GM19238 (cell line): ENCODE measurements around the gene SF3B3.
A peak's percentile ranks its signal among the peaks of the same experiment; 100 is the strongest.
"Not testable (repeated sequence)": the region's sequence is repeated elsewhere in the genome, so short reads cannot be mapped to it uniquely, and the experiment has no call there.

Experiments
- DNase-seq: peaks from one replicate; pipeline ENCODE4 v3.0.0; 2011; ENCODE audit warnings: low spot score; ENCODE audit not compliant: insufficient read length

SF3B3 gene

DNA sequence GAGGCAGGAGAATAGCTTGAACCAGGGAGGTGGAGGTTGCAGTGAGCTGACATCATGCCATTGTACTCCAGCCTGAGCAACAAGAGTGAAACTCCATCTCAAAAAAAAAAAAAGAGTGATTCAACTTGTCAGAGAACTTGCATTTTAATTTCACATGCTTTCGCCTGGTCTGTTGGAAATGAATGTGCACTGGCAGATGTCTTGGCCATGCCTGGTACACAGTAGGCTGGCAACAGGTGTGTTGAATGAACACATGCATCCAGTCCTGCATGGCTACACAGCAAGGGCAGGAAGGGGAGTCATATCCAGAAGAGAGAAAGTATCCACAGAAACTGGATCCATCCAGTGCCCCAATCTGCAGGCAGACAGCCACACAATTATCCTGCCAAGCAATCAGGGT, 11.8 kb upstream of the SF3B3 start:
- no peak for DNase-seq

DNA sequence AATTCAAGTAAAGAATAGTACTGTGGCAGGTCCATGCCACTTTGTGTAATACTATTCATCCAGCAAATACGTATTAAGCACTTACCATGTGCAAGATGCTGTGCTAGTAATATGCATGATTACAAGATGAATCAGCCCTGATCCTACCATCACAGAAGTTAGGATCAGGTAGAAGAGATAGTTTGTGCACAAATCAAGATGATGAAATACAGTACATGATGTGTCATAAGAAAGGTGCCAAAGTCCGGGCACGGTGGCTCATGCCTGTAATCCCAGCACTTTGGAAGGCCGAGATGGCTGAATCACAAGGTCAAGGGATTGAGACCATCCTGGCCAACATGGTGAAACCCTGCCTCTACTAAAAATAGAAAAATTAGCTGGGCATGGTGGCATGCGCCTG, 11.2 kb upstream of the SF3B3 start:
- DNase-seq = no peak

DNA sequence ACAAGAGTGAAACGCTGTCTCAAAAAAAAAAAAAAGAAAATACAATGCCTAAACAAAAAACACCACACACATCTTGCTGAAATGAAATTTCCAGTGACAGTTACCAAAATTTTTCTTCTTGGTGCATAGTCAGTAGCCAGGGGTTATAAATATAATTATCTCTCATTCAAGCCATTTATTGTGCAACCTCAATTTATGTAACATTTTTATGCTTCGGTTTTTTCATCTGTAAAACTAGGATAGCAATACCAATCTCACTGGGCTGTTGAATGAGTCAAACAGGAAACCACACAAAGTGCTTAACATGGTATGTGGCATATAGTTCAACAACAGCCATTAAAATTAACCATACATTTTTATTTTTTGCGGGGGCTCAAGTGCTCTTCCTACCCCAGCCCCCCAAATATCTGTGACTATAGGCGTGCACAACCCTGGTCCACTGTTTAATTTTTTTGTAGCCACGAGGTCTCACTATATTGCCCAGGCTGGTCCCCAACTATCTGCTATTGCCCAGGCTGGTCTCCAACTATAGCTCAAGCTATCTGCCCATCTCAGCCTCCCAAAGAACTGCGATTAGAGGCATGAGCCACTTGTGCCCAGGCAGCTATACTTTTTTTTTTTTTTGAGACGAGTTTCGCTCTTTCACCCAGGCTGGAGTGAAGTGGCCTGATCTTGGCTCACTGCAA, 2.9 kb upstream of the SF3B3 start:
- DNase-seq = no peak

DNA sequence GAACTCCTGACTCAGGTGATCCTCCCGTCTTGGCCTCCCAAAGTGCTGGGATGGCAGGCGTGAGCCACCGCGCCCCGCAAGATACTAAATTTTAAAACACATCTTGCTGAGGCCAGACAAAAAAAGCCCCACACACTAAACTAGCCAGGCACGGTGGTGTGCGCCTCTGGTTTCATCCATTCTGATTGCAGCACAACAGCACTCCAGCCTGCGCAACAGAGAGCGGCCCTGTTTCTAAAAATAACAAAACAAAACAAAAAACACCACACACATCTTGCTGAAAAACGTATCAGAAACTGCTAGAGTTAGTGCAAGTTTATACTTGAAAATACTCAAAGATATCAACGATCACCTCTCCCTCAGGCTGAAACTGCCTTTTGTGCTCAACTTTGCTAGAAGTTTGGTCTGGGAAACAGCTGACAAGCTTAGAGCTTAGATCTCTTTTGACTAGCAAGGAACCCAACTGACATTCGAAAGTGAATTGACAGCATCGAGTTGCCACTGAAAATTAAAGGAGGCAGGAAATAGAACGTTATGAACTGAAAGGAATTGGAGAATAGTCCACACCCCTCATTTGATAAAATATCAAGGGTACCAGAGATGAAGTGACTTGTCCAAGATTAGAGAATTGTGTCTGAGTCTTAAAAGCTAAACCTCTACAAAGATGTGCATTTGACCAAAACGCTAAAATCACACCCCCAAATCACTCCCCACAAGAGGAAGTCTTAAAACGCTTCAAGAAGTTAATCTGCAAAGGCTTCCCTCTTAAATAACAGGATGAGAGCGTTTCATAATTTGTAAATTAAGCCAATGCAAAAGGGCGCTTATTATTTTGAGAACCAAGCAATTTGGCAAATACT, 1.2 kb upstream of the SF3B3 start:
- DNase-seq = no peak

DNA sequence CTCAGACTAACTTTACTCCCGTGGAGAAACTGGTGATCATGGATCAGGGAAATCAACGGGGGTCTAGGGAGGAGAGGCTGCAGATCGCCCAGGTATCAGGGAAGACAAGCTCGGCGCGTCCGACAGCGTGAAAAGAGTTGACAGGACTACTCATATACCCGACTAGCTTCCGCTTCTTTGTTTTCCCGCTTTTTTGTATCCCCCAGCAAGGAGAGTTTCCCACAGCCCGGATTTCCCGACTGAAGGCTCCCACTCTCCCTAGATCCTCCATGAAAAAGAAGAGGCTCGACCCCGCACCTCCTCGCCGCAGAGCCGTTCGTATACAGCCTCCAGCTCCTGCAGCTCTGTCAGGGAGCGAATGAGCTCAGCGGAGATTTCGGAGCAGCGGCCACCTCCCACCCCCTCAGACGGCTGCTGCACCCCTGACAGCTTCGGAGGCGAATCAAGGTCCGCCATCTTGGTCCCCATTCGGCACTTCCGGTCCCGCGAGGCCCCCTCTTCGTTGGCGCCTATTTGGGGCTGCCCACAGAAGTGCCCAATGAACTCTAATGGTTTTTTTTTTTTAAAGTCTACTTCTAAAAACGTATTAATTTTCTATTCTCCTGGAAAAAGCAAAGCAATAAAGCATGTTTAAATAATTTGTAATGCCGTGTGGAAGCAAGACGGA, 407 bp upstream of the SF3B3 start, which contains the start of gene COG4:
Gene COG4 (minus strand): TSS at position 479 of the 667 bp plus-strand sequence. CDS start 11 bp downstream, at position 468.
- peak; percentile 76 for DNase-seq

DNA sequence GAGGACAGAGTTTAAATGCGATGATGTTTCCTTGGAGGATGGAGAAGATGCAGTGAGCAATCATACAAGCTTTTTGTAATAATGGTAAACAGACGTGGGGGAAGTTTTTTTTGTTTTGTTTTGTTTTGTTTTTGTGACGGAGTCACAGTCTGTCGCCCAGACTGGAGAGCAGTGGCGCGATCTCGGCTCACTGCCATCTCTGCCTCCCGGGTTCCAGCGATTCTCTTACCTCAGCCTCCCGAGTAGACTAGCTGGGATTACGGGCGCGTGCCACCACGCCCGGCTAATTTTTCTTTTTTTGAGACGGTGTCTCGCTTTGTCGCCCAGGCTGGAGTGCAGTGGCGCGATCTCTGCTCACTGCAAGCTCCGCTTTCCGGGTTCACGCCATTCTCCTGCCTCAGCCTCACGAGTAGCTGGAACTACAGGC, 796 bp downstream of the SF3B3 start:
- DNase-seq = not testable (repeated sequence)

DNA sequence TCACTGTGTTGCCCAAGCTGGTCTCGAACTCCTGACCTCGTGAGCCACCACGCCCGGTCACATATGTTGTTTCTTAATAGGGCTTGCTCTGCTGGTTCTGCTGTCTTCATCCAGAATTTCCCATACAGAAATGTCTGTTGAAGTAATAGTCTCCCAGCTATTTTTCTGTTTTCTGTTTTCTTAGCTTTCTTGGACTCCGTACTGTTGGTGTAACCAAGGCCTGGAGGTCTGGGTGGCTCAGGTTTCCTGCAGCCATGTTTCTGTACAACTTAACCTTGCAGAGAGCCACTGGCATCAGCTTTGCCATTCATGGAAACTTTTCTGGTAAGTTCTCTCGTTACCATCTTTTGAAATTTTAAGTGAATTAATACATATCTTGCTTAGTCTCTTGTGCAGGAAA, 2.8 kb downstream of the SF3B3 start:
- DNase-seq = no peak

DNA sequence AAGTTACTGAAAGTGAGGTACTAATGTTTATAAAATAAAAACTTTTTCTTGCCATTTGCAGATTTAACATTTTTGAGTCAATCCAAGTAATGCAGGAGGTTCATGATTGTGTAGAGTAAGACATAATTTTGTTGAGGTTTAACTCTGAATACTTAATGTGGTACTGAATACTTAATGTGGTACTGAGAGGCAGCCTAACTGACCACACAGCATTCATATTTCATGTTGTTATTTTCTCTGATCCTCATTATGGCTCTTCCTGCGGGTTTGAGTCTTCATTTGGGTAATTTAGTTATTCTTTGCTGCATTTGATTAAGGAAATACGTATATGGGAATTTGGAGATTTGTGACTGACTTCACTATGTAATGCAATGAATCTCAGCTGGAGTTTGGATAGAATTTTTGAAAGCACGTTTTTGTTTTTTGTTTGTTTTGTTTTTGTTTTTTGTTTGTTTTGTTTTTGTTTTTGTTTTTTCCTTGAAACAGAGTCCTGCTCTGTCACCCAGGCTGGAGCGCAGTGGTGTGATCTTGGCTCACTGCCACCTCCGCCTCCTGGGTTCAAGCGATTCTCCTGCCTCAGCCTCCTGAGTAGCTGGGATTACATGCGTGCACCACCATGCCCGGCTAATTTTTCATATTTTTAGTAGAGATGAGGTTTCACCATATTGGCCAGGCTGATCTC, 3.8 kb downstream of the SF3B3 start:
- no peak for DNase-seq

DNA sequence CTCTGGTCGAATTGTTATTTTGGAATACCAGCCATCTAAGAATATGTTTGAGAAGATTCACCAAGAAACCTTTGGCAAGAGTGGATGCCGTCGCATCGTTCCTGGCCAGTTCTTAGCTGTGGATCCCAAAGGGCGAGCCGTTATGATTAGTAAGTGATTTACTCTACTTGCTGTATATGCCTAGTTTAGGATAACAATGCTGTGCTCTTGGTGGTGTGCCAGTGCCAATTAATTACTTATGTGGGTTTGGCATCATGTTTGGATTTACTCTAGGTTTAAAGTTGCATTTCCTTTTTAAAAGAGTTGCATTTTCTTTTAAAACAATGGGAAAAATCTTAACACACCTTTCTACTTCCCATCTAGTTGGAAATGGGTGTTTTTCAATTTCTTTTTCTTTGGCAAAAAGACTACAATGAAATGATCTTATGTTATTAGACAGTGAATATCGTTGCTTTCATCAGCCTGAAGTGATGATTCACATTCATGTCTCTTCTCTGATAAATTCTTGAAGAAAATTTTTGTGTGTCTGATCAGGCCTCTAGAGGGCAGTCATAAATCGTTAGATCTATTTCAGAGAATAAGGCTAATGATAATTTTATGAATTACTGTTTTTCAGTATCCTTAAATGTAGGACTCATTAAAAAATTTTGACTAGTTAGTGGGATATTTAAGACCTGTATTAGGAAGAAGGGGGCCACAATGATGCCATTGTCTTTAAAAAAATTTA, 5.6 kb downstream of the SF3B3 start:
- DNase-seq = no peak

DNA sequence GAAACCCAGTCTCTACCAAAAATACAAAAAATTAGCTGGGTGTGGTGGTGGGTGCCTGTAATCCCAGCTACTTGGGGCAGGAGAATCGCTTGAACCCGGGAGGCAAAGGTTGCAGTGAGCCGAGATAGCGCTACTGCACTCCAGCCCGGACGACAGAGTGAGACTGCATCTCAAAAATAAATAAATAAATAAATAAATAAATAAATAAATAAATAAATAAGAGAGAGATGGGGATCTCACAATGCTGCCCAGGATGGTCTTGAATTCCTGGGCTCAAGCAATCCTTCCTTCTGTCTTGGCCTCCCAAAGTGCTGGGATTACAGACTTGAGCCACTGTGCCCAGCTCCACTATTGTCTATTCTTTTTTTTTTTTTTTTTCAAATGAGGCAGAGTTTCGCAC, 6.3 kb downstream of the SF3B3 start:
- DNase-seq = not testable (repeated sequence)

DNA sequence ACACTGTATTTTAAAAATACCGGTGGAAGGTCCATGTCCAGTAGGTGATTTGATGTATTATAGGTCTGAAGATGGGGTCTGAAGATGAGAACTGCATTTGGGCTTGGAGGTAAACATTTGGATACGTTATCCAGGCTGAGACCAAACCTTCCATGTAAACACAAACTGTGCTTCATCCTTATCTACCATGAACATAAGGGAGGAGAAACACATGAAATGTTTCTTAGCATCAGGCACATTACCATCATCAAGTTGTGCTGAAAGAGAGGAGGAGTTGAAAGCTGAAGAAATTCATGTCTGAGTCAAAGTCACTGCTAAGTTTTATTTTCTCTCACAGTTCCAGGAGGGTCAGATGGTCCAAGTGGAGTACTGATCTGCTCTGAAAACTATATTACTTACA, 11.4 kb downstream of the SF3B3 start:
- no peak for DNase-seq

DNA sequence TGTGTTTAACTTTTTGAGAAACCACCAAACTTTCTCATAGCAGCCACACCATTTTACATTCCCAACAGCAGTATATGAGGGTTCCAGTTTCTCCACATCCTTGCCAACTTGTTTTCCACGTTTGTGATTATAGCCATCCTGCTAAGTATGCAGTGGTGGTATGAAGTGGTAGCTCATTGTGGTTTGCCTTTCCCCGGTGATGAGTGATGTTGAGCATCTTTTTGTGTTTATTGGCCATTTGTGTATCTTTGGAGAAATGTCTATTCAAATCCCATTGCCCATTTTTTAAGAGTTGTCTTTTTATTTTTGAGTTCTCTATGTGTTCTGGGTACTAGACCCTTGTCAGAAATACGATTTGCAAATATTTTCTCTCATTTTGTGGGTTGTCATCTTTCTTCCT, 17.4 kb downstream of the SF3B3 start:
- no peak for DNase-seq

DNA sequence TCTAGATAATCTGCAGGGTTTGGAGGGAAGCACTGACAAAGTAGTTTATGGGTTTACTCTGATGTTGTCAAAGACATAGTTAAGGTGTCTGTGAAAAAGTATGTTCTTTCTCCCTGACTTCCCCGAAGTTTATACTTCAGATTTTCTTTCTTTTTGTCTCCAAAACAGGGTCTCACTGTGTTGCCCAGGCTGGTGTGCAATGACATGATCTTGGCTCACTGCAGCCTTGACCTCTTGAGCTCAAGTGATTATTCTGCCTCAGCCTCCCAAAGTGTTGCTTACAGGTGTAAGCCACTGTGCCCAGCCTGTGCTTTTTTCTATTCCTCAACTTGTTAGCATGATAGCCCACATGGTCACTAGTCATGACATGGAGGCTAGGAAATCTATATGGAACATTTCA, 20.9 kb downstream of the SF3B3 start:
- DNase-seq = no peak

DNA sequence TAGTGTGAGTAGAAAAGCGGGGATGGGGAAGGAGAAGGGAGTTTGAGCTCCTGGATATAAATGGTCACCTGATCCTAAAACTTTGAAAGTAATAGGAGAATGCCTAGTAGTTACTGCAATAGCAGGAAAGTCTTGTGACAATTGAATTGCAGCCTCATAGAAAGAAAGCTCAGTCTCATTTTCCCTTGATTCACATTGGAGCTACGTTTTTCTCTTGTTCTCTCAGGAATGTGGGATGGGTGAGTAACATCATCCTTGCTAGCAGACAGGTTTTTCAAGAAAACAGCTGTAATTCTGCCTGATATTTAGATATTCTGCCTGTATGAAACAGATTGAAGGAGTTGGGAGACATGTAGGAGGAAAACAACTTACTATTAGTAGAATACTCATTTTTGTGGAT, 25.3 kb downstream of the SF3B3 start:
- no peak for DNase-seq

DNA sequence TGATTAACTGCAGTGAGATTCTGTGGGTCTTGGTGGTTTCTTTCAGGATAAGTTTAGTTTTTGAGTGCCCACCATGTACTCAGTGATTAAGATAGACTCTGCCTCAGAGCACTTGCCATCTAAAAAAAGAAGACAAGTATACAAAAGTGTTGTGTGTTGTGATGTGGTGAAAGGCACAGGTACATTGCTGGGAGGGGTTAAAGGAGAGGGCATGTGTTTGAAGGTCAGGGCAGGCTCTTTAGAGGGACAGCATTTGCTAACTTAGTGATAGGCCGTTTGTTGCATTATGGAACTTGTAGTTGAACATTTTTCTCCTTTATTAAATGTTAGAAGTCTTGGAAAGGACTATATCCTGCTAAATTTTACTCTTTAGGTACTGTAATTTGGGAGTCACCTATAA, 26.5 kb downstream of the SF3B3 start:
- DNase-seq = no peak

DNA sequence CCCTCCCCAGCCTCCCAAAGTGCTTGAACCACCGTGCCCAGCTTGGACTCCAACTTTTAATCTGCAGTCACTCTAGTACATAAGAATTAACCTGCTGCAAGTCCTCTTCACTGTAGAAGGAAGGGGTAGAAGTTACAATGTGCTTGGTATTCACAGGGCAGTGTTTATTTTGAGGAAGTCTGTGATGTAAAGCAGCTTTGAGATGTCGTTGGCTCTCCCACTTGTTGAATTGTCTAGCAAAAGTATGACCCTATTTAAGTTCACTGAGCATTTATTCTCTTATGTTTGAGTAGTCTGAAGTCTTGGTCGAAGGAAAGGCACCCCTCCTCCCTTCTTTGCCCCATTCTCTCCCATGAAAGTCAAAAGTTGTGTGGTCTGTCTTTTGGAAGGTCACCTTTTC, 28.2 kb downstream of the SF3B3 start:
- no peak for DNase-seq

DNA sequence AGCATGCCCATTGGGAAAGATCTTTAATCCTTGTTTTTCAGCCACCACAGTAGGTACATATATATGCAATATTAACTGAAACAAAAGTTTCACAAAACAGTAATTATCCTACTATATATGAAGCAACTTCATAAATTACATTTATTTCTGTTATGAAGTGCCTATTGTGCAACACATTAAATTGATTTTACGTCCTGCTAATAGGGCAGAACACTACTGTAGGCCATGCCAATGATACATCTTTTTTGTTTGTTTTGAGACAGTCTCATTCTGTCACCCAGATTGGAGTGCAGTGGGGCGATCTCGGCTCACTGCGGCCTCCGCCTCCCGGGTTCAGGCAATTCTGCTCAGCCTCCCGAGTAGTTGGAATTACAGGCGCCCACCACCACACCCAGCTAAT, 29.1 kb downstream of the SF3B3 start:
- DNase-seq = no peak

DNA sequence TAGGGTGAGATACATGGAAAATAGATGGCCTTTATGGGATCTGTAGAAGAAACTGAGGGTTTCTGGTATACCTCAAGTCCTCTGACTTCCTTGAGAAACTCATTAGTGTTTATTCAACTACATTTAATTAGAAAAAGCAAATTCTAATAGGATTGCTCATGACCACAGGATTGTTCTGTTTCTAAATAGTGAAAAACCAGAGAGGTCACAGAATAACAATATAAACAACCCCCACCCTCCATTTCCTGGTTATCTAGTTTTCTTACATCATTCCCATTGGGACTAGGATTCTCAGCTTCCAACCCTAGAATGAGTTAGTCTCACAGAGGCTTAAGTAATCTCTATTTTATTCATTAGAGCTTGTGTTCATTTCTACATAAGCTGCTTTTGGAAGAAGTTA, 30.0 kb downstream of the SF3B3 start:
- no peak for DNase-seq

DNA sequence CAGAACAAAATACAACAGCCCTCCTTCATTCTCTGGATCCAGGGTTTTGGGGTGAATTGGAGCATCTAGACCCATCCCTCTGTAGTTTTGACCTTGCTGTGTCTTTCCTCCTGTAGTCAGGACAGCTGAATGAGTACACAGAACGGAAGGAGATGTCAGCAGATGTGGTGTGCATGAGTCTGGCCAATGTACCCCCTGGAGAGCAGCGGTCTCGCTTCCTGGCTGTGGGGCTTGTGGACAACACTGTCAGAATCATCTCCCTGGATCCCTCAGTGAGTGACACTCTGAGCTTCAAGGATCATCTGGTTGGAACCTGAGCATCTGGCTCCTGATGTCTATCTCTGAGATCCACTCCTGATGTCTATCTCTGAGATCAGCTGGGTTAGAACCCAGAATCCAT, 32.4 kb downstream of the SF3B3 start:
- no peak for DNase-seq

DNA sequence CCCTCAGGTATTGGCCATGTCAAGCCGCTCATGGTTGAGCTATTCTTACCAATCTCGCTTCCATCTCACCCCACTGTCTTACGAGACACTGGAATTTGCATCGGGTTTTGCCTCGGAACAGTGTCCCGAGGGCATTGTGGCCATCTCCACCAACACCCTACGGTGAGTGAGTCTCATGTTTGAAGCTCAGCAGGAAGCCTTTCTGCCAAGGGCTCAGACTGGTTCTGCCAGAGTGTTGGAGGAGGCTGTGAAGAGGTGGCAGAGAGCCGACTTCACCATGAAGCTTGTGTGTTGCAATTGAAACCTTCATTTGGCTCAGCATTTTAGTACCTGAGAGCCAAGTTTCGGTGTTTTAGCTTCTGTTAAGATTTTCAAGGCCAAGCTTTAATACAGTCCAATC, 38.0 kb downstream of the SF3B3 start:
- DNase-seq = no peak

DNA sequence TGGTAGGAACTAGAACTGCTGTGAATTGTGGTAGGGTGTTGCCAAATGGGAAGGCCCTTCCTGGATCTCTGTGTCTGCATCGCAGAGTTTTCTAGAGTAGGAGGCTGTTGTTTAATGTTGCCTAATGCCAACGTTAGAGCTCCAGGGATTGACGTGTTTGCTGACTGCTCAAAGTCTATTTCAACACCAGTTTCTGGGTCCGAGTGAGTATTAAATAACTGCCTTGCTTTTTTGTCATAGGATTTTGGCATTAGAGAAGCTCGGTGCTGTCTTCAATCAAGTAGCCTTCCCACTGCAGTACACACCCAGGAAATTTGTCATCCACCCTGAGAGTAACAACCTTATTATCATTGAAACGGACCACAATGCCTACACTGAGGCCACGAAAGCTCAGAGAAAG, 40.0 kb downstream of the SF3B3 start:
- no peak for DNase-seq
